HepG2 (cell line): ENCODE data around the gene PLA2G12A.

Experiments used
- HNRNPLL ChIP-seq: fragments of 200-400 bp; formaldehyde crosslinking; IDR thresholded peaks from 2 replicates; pipeline ENCODE4 v1.6.1; 2017; ENCODE audit warnings: mild to moderate bottlenecking, low read depth, low read length; ENCODE audit not compliant: poor library complexity, severe bottlenecking
- MED1 ChIP-seq: sonication (generic); formaldehyde crosslinking; IDR thresholded peaks from 2 replicates; pipeline ENCODE4 v1.4.0; 2020; ENCODE audit warnings: missing genetic modification reagents
- NR2C2 ChIP-seq: sonication (generic); formaldehyde crosslinking; IDR thresholded peaks from 2 replicates; pipeline ENCODE4 v1.4.0; 2020; ENCODE audit warnings: missing genetic modification reagents, mild to moderate bottlenecking, moderate library complexity, borderline replicate concordance
- ZFX ChIP-seq: sonication (generic); formaldehyde crosslinking; IDR thresholded peaks from 2 replicates; pipeline ENCODE4 v1.4.0; 2020; ENCODE audit warnings: mild to moderate bottlenecking, low read depth, missing genetic modification reagents, moderate library complexity
- ZNF205 ChIP-seq: IDR thresholded peaks from 2 replicates; pipeline ENCODE4 v1.6.1; 2018; ENCODE audit warnings: missing biosample characterization, missing genetic modification reagents
- ZNF274 ChIP-seq: sonication (generic); formaldehyde crosslinking; IDR thresholded peaks from 2 replicates; pipeline ENCODE4 v1.5.1; 2020; ENCODE audit warnings: mild to moderate bottlenecking, missing genetic modification reagents
- ZNF331 ChIP-seq: sonication (generic); formaldehyde crosslinking; IDR thresholded peaks from 2 replicates; pipeline ENCODE4 v1.4.0; 2020; ENCODE audit warnings: missing genetic modification reagents
- ZNF598 ChIP-seq: sonication (generic); formaldehyde crosslinking; IDR thresholded peaks from 2 replicates; pipeline ENCODE4 v1.5.1; 2020; ENCODE audit warnings: mild to moderate bottlenecking, missing genetic modification reagents, borderline replicate concordance
- ZSCAN25 ChIP-seq: sonication (generic); formaldehyde crosslinking; IDR thresholded peaks from 2 replicates; pipeline ENCODE4 v1.8.0; 2022; ENCODE audit warnings: mild to moderate bottlenecking, missing genetic modification reagents
- TF ChIP-seq, protein P1 (sequence below): sonication (generic); formaldehyde crosslinking; IDR thresholded peaks from 2 replicates; pipeline ENCODE4 v1.5.0; 2020; ENCODE audit warnings: mild to moderate bottlenecking, missing genetic modification reagents, moderate library complexity
- TF ChIP-seq, protein P2 (sequence below): IDR thresholded peaks from 2 replicates; pipeline ENCODE4 v1.6.1; 2012; ENCODE audit warnings: inconsistent platforms
- TF ChIP-seq, protein P3 (sequence below): IDR thresholded peaks from 2 replicates; pipeline ENCODE4 v1.6.1; 2016; ENCODE audit warnings: low read depth

DNA sequence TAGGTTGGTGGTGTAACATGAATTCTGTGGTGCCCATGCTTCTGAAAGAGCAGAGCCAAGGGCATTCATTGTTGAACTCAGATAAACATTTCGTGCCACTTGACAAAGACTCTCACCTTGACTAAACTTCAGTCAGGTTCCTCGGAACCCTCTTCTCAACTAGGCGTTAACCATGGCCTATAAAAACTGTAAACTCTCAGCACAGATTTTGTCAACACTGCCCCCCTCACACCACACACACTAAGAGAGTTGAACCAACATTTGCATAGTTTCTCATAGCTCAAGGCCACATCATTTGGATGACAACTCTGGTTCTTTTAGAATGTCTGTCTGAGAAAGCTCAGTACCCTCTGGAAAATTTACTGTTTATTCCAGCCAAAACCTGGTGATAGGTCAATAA is 54.7 kb downstream of the PLA2G12A start:
- no peak for TF ChIP-seq HNRNPLL
- no peak for TF ChIP-seq NR2C2 (CRISPR knock-in tag)
- TF ChIP-seq ZNF205 = no peak
- TF ChIP-seq MED1 = no peak
- TF ChIP-seq, protein P1, sequence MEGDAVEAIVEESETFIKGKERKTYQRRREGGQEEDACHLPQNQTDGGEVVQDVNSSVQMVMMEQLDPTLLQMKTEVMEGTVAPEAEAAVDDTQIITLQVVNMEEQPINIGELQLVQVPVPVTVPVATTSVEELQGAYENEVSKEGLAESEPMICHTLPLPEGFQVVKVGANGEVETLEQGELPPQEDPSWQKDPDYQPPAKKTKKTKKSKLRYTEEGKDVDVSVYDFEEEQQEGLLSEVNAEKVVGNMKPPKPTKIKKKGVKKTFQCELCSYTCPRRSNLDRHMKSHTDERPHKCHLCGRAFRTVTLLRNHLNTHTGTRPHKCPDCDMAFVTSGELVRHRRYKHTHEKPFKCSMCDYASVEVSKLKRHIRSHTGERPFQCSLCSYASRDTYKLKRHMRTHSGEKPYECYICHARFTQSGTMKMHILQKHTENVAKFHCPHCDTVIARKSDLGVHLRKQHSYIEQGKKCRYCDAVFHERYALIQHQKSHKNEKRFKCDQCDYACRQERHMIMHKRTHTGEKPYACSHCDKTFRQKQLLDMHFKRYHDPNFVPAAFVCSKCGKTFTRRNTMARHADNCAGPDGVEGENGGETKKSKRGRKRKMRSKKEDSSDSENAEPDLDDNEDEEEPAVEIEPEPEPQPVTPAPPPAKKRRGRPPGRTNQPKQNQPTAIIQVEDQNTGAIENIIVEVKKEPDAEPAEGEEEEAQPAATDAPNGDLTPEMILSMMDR (CRISPR knock-in tag) = no peak
- no peak for TF ChIP-seq ZNF331 (CRISPR knock-in tag)
- TF ChIP-seq, protein P2, sequence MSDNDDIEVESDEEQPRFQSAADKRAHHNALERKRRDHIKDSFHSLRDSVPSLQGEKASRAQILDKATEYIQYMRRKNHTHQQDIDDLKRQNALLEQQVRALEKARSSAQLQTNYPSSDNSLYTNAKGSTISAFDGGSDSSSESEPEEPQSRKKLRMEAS = no peak
- TF ChIP-seq ZNF274 (CRISPR knock-in tag) = no peak
- TF ChIP-seq ZFX (CRISPR knock-in tag) = no peak
- TF ChIP-seq, protein P3, sequence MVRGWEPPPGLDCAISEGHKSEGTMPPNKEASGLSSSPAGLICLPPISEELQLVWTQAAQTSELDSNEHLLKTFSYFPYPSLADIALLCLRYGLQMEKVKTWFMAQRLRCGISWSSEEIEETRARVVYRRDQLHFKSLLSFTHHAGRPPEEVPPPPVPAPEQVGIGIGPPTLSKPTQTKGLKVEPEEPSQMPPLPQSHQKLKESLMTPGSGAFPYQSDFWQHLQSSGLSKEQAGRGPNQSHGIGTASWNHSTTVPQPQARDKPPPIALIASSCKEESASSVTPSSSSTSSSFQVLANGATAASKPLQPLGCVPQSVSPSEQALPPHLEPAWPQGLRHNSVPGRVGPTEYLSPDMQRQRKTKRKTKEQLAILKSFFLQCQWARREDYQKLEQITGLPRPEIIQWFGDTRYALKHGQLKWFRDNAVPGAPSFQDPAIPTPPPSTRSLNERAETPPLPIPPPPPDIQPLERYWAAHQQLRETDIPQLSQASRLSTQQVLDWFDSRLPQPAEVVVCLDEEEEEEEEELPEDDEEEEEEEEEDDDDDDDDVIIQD (CRISPR knock-in tag) = no peak
- no peak for TF ChIP-seq ZNF598 (CRISPR knock-in tag)
- TF ChIP-seq ZSCAN25 = no peak
